Astrocyte of the spinal cord (primary cell): ENCODE results near the gene CDK6.

Experiments used
- DNase-seq: peaks from one replicate; pipeline ENCODE4 v3.0.0; 2011; ENCODE audit warnings: low read depth, low spot score
- H3K4me3 ChIP-seq: 2 replicates; pipeline ENCODE4 v1.5.1; 2011; ENCODE audit warnings: low read depth, mild to moderate bottlenecking, low read length, moderate library complexity
- in situ Hi-C: cut with HindIII; loops from 2 replicates; pipeline ENCODE4 v1.10.0; 2017; ENCODE audit warnings: low sequenced_read_pairs
- TF ChIP-seq, protein P1 (sequence below): IDR thresholded peaks from 2 replicates; pipeline ENCODE4 v1.5.1; 2012; ENCODE audit warnings: low read depth, mild to moderate bottlenecking, low read length, inconsistent platforms

CDK6 gene

DNA sequence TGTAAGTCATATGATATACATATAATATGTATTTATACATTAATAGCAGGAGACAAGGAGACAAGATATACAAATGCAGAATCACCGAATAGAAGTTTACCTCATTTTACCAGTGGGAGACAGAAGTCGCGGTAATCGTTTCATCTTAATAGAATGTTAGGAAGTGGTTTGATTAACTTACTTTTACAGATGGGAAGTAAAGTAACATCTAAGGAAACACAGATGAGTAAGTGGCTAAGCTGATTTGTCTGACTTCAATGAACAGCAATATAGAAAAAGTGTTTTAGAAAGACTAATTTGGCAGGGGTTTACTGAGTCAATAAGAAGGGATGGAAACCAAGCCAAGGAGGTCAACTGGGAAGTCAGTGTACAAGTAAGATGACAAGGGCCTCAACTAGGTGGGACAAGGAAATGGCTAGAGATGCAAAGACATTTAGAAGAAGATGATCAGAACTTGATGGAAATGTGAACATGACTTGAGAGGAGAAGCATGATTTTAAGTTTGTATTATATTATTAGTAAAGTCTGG, 210.0 kb downstream of the CDK6 start:
- TF ChIP-seq, protein P1, sequence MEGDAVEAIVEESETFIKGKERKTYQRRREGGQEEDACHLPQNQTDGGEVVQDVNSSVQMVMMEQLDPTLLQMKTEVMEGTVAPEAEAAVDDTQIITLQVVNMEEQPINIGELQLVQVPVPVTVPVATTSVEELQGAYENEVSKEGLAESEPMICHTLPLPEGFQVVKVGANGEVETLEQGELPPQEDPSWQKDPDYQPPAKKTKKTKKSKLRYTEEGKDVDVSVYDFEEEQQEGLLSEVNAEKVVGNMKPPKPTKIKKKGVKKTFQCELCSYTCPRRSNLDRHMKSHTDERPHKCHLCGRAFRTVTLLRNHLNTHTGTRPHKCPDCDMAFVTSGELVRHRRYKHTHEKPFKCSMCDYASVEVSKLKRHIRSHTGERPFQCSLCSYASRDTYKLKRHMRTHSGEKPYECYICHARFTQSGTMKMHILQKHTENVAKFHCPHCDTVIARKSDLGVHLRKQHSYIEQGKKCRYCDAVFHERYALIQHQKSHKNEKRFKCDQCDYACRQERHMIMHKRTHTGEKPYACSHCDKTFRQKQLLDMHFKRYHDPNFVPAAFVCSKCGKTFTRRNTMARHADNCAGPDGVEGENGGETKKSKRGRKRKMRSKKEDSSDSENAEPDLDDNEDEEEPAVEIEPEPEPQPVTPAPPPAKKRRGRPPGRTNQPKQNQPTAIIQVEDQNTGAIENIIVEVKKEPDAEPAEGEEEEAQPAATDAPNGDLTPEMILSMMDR, result no peak
- in situ Hi-C loops, result no loop called here
- no peak overlapping the region for H3K4me3 ChIP-seq
- DNase-seq, result no peak

DNA sequence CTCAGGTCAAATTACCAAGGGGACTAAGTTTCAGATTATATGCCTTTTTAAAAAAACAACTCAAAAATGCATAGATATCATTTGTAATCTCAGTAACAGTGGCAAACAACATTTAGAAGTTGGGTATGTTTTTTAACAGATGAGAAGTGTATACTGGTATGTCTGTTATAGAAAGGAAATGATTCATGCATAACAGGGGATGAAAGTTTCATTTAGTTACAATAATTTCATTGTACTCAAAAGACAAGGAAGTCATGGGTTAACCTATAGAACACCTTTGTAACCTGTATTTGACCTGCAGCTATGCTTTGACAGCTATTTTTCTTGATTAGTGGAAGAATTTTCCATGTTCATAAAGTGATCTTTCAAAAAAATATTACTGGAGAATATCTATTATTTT, 210.8 kb downstream of the CDK6 start:
- DNase-seq, result no peak
- H3K4me3 ChIP-seq, result no peak overlapping the region
- TF ChIP-seq, protein P1, result no peak
- in situ Hi-C loops, result no loop called here

DNA sequence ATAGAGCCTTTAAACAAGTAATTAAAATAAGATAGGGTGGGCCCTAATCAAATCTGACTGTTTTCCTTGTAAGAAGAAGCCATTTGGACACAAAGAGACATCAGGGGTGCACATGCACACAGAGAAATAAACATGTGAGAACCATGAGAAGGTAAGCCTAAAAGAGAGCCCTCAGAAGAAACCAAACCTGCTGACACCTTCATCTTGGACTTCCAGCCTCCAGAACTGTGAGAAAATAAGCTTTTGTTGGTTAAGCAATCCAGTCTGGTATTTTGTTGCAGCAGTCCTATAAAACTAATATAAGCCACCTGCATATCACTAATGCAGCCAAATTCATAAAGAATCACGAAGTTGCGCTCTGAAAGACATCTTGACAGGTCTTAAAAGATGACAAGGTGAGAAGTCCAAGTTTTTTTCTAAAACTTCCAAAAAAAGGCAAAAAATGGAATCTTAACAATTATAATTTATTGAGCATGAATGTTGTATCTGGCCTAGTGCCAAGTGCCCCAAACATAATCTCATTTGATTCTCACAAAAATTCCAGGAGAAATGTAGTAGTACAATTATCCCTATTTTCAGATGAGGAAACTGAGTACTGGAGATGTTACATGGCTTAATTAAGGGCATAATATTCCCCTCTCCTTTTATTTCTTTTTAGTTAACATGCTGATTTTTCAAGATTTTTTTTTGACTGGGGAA, 211.9 kb downstream of the CDK6 start:
- no peak overlapping the region for H3K4me3 ChIP-seq
- TF ChIP-seq, protein P1, result no peak
- DNase-seq, result no peak
- in situ Hi-C loops, result no loop called here

DNA sequence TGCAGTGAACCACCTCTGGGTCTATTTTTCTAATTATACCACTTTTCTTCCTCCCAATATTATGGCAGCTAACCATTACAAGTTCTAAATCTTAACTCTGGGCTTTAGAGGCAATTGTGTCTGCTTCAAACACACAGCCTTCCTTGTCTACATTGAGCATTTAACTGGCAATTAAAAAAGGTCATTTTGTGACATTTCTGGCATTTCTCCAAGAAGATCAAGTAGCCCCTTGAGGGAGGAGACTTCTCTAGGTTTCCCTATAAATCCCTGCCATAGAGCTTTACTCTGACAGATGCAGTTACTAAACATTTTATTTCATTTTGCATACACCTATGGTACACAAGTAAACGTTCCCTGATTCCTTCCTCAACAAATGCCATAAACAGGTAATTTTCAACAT, 212.8 kb downstream of the CDK6 start:
- TF ChIP-seq, protein P1, result no peak
- in situ Hi-C loops, result no loop called here
- no peak overlapping the region for H3K4me3 ChIP-seq
- DNase-seq, result no peak

DNA sequence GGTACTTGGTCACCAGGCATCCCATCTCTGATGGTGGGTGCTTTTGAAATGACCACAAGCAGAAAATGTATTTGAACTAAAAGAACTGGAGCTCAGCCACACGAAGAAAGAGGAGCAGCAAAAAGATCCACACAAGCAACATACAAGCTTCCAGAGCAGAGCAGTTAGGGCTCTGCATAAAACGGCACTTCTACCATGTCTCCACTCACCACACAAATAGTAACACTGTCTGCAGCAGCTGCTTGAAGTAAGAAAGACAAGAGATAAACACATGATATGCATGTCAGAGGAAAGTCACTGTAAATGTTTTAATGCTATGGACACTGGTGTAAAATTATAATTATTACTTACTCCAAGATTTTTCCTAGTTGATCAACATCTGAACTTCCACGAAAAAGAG, 213.7 kb downstream of the CDK6 start:
- in situ Hi-C loops, result no loop called here
- DNase-seq, result no peak
- H3K4me3 ChIP-seq, result no peak overlapping the region
- TF ChIP-seq, protein P1, result no peak

DNA sequence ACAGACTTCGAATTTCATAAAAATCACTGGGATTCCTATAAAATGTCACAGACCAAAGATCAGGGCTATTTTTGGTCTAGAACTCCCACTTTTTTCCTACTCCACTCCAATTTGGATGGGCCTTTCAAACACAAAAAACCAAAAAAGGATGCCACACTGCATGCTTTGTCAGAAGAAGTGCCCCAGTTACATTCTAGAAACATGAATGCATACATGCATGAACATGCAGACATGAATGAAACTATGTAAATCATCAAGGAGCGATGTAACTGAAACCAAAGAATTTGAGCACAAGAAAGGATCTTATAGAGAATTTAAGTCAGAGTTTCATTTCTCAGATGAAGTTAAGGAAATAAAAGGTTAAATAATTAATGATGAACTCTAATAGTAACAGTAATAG, 214.3 kb downstream of the CDK6 start:
- TF ChIP-seq, protein P1, result no peak
- DNase-seq, result no peak
- no peak overlapping the region for H3K4me3 ChIP-seq

More for the DNA sequence above, 214.3 kb downstream of the CDK6 start:
- in situ Hi-C loops, result no loop called here
